Measurements from ENCODE around the gene PTGFRN. TPM values are rescaled to one million over a fixed set of nuclear protein-coding genes. Genes with fewer than 3 reads are reported as not detected.

PTGFRN gene
- total and polyA plus RNA-seq, 9 donors = 22.9 to 106 (median 65.8) TPM

GRCh38 chr1:116954440-116954839 is 44.7 kb downstream of the PTGFRN start:
- intact Hi-C loops (cut with DNase I) = no loop called here
- H3K4me1 ChIP-seq (ENCODE audit: insufficient read depth) = no peaks in the 10 kb centered on the region
- H3K4me3 ChIP-seq = no peak overlapping the region
- no peaks in the 10 kb centered on the region for H3K9me3 ChIP-seq
- H3K36me3 ChIP-seq = no peaks in the 10 kb centered on the region
- H3K27me3 ChIP-seq = no peaks in the 10 kb centered on the region
- no peak for DNase-seq
- H3K27ac ChIP-seq = no peak overlapping the region
- TF ChIP-seq EP300 (IDR thresholded peaks at IDR 0.05) (no peak), CTCF (IDR thresholded peaks at IDR 0.05) (no peak), POLR2A (IDR thresholded peaks at IDR 0.05) (no peak)
- WGBS, 3 donors = 67 to 90% (median 78%) methylated on average over 3 of the region's 3 CpGs

- WGBS, 3 donors = 94 to 98% (median 96%) methylated on average over 7 of the region's 7 CpGs
- TF ChIP-seq EP300 (IDR thresholded peaks at IDR 0.05) = no peak
- TF ChIP-seq POLR2A (IDR thresholded peaks at IDR 0.05) = no peak
- no peak for TF ChIP-seq CTCF (IDR thresholded peaks at IDR 0.05)
- H3K9me3 ChIP-seq = no peaks in the 10 kb centered on the region
- H3K27me3 ChIP-seq = no peaks in the 10 kb centered on the region
- no peak overlapping the region for H3K27ac ChIP-seq
- no peak overlapping the region for H3K4me3 ChIP-seq
- H3K36me3 ChIP-seq = no peaks in the 10 kb centered on the region
- no peaks in the 10 kb centered on the region for H3K4me1 ChIP-seq (ENCODE audit: insufficient read depth)
- intact Hi-C loops (cut with DNase I) = no loop called here
- DNase-seq = no peak
Observed at GRCh38 chr1:116956378-116956777, 46.7 kb downstream of the PTGFRN start.

GRCh38 chr1:116957646-116958045 is 47.9 kb downstream of the PTGFRN start:
- 91 to 96% (median 95%) methylated on average over 4 of the region's 4 CpGs for WGBS, 3 donors
- H3K4me1 ChIP-seq (ENCODE audit: insufficient read depth) = no peaks in the 10 kb centered on the region
- intact Hi-C loops (cut with DNase I) = no loop called here

GRCh38 chr1:116958110-116958509 is 48.4 kb downstream of the PTGFRN start:
- TF ChIP-seq EP300 (IDR thresholded peaks at IDR 0.05) = no peak
- no peak for TF ChIP-seq CTCF (IDR thresholded peaks at IDR 0.05)
- no peak for TF ChIP-seq POLR2A (IDR thresholded peaks at IDR 0.05)
- no peaks in the 10 kb centered on the region for H3K4me1 ChIP-seq (ENCODE audit: insufficient read depth)
- H3K27me3 ChIP-seq = no peaks in the 10 kb centered on the region
- no peak overlapping the region for H3K27ac ChIP-seq
- intact Hi-C loops (cut with DNase I) = no loop called here
- H3K36me3 ChIP-seq = no peaks in the 10 kb centered on the region
- no peak overlapping the region for H3K4me3 ChIP-seq
- no peak for DNase-seq
- H3K9me3 ChIP-seq = no peaks in the 10 kb centered on the region
- WGBS, 3 donors = 83 to 87% (median 86%) methylated on average over 4 of the region's 4 CpGs

More at GRCh38 chr1:116957646-116958045, 47.9 kb downstream of the PTGFRN start:
- Histone ChIP-seq H3K27ac (no peak overlapping the region), H3K4me3 (no peak overlapping the region), H3K36me3 (no peaks in the 10 kb centered on the region), H3K27me3 (no peaks in the 10 kb centered on the region), H3K9me3 (no peaks in the 10 kb centered on the region)
- no peak for TF ChIP-seq POLR2A (IDR thresholded peaks at IDR 0.05)
- TF ChIP-seq CTCF (IDR thresholded peaks at IDR 0.05) = no peak
- no peak for TF ChIP-seq EP300 (IDR thresholded peaks at IDR 0.05)
- no peak for DNase-seq
